Stimulated activated CD4-positive, alpha-beta T cell treated with anti-CD3 and anti-CD28 coated beads, Interleukin-12 subunit alpha, Interleukin-12 subunit beta, amount 100 ng/mL, for 4 hours (primary cell): ENCODE results near the gene NSUN3.
"Not testable (repeated sequence)": the region's sequence is repeated elsewhere in the genome, so short reads cannot be mapped to it uniquely, and the experiment has no call there.

Source experiments
- DNase-seq: peaks from one replicate; pipeline ENCODE4 v3.0.0-alpha.2; 2020

Gene NSUN3

DNA sequence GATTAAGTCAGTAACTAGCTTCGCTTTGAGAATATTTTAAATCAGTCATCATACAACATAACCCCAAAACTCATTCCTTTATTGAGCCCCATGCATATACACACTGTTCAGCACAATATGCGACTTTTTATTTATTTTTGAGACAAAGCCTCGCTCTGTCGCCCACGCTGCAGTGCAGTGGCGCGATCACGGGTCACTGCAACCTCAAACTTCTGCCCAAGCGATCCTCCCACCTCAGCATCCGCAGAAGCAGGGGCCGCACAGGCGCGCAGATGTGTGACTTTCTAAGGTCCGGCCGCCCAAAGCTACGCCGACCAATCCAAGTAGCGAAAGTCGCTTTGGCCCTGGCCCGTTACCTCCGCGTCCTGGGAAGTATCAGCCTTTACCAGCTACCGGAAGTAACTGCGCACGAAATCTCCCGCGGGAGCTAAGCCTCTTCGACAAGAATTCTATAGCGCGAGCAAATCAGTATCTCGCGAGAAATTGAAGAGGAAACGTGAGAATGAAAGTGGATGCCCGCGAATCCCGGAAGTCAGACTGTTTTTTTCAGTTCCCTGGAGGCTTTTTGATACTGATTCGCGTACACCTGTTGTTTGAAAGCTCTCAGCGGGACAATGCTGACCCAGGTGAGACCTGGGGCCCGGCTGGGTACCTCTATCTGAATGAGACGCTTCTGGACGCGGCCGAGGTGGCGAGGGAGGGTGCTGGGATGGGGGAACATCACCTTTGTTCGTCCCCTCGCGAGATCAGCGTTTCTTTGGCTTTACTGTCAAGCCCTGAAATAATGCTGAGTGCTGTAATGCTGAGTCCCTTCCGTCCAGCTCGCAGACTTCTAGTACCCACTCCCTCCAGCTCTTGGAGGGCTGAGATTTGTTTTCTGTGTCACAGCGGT, at the start of gene NSUN3, which contains the start of gene DHFR2:
TSS of gene NSUN3 (plus strand) at position 549 of the 892 bp plus-strand sequence. CDS start at position 615, 66 bp downstream.
TSS of gene DHFR2 (minus strand) at position 404 of the 892 bp plus-strand sequence. CDS start 1,405 bp downstream, outside the sequence.
- DNase-seq = peak; percentile 68

DNA sequence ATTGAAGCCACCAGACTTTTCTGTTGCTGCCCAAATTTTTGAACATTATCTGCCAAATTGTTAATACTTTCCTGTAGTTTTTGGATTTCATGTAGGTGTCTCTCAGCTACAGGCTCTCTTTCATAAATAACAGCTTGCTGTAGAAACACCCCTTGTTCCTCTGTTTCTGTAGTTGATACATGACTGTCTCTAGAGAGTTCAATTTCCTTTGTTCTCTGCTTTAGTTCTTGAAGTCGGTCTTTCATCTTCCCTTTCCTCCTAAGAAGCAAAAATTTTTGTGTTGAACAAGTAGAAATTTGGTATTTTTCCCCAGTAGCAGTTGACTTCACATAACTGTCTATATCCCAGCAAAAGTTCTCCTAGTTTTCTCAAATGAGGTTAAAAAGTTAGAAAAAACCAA, 47.8 kb upstream of the NSUN3 start:
- no peak for DNase-seq

DNA sequence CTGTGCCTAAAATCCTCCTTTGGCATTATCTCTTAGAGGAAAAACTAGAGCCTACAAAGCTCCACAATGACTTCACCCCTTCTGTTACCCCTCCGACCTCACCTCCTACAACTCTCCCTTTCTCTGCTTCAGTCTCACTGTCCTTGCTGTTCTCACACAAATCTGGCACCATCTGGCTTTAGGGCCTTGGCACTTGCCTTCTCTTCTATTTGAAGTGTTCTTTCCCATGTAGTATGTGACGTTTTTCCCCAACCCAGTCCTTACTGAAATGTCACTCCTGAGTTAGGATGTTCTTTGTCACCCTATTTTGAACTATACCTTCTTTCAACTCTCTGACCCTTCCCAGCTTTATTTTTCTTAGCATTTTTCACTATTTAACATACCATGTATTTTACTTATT, 43.2 kb upstream of the NSUN3 start:
- no peak for DNase-seq

DNA sequence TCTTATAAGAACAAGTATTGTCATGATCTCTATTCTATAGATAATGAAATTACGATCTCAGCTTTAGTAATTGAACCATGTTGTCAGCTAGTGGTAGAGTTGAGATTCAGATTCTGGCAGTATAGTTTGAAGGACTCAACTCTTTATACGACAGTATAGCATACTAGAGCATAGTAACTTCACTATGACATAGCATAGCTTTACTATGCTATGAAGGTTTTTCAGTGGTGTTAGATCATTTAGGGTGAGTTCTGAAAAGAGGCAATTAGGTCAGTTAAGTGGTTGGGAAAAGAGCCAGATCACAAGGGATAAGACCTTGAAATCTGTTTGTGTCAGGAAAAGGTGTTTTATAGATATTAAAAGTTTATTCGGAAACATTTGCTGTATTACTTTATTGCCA, 42.6 kb upstream of the NSUN3 start:
- DNase-seq = no peak

DNA sequence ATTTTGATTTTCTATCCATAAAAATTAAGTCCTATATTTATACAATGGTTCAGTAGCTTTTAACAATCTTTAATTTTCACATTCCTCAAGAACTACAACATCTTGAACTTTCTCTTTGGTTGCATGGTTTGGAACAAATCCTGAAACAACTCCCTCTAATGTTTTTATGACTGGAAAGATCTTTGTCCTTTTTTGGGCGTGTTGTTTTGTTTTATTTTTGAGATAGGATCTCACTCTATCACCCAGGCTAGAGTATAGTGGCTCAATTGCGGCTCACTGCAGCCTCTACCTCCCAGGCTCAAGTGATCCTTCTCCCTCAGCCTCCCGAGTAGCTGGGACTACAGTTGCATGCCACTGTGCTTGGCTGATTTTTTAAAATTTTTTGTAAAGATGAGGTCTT, 38.5 kb upstream of the NSUN3 start:
- no peak for DNase-seq

DNA sequence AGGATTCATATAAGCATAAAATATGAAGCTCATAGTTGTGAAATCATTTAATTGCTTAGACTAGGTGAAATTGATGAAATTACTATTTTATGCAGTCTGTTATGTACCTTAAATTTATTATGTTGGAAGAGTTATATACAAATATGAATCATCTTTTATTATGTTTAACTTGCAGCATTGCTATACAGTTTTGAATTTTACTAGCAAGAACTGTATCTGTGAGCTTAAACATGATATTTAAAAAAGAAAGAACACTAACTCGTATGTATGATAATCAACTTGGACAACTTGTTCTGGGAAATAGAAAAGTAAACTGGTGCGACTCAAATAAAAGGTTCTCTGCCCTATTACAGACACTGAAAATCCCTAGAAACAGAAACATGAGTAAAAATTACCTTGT, 36.2 kb upstream of the NSUN3 start:
- no peak for DNase-seq

DNA sequence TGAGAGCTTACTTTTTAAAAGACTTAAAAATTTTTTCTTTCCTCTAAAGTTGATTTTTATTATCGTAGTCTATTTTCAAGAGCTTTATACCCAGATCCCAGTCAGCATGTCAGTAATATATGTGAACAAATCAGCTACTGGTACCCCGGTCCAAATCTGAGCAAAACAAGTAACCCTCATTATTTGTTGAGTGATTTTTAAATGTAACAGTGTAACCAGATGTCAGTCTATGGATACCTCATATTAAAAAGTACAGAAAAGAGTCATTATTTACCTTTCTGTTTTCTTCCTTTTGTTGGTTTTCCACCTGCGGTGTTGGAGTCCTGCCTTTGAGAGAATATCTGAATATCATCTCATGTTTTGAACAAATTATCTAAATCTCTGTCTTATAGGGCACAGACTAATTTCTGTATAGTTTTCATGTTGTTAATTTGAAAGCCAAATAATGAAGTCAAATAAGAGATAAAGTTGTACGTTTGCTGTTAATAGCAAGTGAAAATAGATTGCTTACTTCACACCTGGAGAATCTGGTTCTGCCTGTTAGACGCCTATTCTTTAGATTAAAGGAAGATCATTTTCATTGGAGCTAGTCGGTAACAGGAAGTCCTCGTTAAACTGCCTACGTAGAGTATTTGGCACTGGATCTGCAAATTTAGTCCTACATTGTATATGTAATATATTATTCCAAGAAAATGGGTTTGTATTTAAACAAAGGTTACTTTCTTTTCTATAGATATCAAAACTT, 34.6 kb upstream of the NSUN3 start, which contains the start of gene STX19:
TSS of gene STX19 (minus strand) at position 505 of the 745 bp plus-strand sequence. CDS start 13,328 bp downstream, outside the sequence.
- DNase-seq = no peak

DNA sequence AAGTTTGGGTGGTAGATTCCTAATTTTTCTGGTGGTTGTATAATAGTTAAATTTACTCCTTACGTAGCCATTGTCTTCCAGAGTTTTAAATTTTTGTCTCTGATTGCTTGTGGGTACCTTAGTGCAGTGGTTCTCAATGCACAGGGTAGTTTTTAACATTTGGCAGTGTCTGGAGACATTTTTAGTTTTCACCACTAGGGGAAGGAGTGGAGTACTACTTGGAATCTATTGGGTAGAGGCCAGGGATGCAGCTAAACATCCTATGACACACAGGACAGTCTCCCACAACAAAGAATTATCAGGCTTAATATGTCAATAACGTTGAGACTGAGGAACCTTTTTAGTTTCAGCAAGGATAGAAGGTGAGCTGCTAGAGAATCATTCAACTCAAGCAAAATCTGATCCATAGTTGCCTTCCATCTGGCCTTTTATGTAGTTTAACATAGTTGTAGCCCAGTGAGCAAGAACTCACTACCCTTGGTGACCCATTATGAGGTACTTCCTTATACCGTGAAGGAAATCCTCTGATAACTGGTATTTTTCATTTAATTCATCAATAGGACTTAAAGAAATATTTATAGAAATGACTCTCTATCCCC, 25.9 kb upstream of the NSUN3 start:
- DNase-seq = no peak

DNA sequence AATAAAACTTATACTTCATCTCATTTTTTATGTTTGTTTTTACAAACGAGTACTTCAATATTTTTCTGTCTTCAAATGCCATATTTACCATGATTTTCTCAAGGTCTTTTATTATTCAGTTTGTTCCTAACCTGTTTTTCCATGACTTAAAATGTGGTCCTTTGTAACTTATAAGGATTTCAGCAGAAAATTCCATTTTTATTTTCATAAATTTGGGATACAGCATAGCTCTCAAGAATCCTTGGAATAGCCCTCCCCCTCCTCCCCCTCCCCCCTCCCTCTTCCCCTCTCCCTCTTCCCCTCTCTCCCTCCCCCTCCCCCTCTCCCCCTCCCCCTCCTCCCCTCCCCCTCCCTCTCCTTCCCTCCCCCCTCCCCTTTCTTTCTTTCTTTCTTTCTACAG, 19.6 kb upstream of the NSUN3 start:
- no peak for DNase-seq

DNA sequence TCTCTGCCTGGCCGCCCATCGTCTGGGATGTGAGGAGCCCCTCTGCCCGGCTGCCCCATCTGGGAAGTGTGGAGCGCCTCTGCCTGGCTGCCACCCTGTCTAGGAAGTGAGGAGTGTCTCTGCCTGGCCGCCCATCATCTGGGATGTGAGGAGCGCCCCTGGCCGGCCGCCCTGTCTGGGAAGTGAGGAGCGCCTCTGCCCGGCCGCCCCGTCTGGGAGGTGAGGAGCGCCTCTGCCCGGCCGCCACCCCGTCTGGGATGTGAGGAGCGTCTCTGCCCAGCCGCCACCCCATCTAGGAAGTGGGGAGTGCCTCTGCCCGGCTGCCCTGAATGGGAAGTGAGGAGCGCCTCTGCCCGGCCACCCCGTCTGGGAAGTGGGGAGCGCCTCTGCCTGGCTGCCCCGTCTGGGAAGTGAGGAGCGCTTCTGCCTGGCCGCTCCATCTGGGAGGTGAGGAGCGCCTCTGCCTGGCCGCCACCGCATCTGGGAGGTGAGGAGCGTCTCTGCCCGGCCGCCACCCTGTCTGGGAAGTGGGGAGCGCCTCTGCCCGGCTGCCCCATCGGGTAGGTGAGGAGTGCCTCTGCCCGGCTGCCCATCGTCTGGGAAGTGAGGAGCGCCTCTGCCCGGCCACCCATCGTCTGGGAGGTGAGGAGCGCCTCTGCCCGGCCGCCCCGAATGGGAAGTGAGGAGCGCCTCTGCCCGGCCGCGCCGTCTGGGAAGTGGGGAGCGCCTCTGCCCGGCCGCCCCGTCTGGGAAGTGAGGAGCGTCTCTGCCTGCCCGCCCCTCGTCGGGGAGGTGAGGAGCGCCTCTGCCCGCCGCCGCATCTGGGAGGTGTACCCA, 18.5 kb upstream of the NSUN3 start:
- not testable (repeated sequence) for DNase-seq

DNA sequence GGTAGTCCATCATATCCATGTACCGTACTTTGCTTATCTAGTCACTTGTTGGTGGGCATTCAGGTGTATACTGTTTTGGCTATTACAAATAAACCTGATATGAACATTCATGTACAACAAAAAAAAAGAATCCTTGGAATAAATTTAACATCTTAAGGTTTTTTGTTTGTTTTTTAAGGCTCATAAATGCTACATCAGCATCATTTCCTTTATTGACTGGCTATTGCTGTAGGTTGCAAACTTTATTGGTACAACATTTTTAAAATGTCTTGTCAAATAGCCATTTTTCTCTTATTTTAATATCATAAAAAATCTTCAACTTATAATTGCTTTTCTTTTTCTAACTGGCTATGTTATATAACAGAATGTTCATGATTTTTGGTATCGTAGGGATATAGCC, 16.3 kb upstream of the NSUN3 start:
- no peak for DNase-seq

DNA sequence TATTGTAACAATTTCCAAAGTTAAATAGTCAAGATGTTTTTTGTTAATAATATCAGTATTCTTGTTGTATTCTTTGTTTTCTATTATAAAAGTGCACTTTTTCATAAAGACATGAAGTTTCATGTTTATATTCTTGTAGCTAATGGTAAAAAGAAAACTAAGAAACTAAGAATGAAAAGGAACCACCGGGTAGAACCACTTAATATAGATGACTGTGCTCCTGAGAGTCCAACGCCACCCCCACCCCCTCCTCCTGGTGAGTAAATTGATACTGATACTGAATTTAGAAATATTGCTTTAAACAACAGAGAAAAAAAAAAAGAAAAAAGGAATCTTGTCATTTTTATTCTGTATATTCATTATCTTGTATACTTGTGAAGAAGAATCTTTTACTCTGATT, 13.6 kb upstream of the NSUN3 start:
- no peak for DNase-seq

DNA sequence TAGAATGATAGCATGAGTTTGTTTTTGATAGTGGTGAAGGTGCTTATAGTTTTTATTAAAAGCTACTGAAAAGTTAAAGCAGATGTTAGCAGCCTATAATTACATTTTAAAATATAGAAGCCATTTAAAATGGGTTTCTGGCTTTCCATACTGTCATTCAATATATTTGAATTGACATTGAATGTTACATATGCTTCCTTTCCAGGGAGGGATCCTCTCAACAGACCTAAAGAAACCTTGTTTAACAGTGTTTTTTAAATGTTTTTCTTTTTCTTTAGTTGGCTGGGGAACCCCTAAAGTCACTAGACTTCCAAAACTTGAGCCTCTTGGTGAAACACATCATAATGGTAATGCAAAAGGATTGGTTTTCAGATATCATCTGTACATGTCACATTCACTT, 12.3 kb upstream of the NSUN3 start:
- no peak for DNase-seq

DNA sequence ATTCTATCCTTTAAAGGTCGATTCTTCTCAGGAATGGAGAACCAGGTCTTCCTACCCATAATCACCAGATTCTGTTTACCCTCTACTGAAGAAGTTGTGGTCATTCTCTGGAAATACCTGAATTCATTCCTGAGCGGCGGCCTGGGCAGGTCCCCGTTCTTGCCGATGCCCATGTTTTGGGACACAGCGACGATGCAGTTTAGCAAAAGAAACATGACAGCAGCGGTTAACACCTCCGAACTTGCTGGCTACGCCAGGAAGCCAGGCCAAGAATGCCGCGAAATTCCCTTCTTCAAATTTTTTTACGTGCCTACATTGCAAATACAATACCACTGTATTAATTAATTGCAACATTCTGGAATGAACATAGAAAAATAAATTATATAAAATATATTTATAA, 1.6 kb upstream of the NSUN3 start:
- DNase-seq = no peak

DNA sequence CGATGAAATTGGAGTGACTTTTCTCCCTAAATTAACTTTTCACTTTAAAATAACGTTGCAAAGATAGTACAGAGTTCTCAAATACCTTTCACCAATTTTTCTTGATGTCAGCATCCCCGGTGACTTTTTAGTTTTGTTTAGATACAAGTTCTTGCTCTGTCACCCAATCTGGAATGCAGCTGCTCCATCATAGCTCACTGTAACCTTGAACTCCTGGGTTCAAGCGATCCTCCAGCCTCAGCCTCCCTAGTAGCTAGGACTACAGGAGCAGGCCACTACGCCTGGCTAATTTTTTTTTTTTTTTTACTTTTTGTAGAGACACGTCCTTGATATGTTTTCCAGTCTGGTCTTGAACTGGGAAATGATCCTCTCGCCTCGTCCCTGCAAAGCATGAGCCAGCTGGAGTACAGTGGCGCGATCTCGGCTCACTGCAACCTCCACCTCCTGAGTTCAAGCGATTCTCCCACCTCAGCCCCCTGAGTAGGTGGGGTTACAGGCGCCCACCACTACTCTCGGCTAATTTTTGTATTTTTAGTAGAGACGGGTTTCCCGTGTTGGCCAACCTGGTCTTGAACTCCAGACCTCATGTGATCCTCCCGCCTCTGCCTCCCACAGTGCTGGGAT, 747 bp downstream of the NSUN3 start:
- no peak for DNase-seq

DNA sequence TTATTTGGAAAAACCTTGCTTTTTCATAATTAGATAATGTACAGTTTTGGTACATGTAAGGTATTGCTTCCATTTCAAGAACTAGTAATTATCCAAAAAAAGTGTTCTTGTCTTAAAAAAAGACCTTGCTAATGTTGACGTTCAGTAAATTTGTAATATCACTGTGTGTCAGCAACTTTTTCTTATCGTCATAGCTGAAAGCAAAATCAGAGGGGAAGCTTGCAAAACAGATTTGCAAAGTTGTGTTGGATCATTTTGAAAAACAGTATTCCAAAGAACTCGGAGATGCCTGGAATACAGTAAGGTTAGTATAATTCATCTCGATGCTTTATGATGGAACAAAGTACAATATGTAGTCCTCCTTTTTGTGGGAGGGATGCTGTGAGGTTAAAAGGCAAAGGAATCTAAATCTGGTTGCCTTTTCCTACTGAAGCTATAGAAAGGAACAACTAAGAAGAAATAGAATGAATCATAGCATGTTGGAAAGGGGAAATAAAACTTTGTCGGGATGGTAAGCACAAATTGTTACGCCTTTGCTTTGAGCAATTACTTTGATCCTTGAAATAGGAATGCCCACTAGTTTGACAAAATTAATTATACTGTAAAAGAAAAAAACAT, 1.5 kb downstream of the NSUN3 start:
- DNase-seq = no peak

DNA sequence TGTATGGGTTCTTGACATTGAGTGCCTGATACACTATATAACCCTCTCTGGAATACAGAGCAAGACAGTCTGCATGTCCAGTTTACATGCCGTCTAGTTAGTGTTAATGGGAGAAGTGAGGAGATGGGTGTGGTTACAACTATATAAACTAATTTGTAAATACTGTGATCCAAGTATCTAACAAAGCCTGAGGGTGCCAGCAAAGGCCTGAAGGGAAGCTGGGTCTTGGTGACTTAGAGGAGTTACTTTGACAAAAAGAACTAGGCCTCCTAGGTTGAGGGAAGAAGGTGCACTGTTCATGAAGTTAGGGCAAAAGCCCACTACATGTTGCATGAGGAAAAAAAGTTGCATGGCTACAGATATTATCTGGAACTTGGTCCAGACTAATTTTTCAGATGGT, 2.3 kb downstream of the NSUN3 start:
- no peak for DNase-seq

DNA sequence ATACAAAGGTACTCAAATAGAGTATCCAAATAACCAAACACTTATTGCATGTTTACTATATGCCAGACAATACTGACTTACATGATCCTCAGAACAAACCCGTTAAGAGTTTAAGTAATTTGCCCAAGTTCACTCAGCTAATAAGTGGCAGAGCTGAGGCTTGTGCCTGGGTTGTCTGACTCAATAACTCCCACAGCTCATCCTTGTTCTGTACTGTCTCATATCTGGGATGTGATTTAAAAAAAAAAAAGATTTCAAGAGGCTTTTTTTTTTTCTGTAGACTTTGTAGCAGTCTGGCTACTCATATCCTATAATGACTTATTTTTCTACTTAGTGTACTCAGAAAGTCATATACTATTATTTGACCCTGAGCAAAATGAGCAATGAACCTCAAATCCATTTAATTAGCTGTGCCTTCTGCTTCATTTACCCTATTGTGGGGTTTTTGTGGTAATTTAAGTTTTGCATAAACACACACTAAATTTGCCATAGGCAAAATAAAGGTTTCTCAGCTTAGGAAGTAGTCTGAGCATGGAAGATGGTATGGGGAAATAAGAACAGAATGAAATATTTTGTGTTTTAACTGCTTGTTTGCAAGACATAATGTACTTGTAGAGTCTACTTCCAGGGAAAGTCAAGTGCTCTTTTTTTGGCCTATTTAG, 3.1 kb downstream of the NSUN3 start:
- DNase-seq = no peak

DNA sequence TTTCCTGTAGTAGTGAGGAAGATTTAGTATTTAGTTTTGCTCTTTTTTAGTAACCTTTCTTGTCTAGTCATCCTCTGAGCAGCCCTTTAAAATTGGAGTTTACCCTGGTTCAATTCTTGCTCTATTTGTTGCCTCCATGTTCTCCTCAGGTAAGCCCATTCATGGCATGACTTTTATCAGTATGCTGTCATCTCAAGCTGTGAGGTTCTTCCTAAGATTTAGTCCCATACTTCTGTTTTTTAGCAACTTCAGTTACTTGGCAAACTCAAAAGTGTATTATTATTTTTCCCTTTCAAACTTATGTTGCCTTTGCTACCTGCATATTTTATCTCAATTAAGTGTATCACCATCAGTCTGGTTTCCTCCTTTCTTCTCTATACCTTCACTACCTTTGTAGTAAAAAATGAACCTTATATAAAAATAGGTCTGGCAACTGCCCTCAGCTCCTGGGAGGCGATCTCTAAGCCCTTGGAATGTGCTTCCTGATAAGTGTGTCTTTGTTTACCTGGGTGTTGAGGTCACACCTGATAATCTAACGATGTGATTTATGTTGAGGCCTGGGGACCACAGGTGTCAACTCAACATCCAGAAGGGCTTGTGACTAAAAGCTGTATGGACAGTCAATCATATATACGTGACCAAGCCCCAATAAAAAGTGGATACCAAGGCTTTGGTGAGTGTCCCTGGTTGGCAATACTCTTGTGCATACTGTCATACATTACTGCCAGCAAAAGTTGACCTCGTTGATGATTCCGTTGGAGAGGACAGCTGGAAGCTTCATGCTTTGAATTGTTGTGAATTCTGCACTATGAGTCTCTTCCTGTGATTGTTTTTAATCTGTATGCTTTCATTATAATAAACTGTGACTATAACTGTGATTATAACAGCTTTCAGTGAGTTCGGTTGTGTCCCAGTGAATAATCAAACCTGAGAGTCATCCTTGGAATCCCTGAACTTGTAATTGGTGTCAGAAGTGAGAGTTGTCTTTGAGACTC, 3.9 kb downstream of the NSUN3 start:
- DNase-seq = no peak
